ENCODE results near the gene IL17REL. TPM values are rescaled to one million over a fixed set of nuclear protein-coding genes. Genes with fewer than 3 reads are reported as not detected.

Gene IL17REL
- total RNA-seq, 1 donor from 2014 or later, result 0.07 TPM

DNA sequence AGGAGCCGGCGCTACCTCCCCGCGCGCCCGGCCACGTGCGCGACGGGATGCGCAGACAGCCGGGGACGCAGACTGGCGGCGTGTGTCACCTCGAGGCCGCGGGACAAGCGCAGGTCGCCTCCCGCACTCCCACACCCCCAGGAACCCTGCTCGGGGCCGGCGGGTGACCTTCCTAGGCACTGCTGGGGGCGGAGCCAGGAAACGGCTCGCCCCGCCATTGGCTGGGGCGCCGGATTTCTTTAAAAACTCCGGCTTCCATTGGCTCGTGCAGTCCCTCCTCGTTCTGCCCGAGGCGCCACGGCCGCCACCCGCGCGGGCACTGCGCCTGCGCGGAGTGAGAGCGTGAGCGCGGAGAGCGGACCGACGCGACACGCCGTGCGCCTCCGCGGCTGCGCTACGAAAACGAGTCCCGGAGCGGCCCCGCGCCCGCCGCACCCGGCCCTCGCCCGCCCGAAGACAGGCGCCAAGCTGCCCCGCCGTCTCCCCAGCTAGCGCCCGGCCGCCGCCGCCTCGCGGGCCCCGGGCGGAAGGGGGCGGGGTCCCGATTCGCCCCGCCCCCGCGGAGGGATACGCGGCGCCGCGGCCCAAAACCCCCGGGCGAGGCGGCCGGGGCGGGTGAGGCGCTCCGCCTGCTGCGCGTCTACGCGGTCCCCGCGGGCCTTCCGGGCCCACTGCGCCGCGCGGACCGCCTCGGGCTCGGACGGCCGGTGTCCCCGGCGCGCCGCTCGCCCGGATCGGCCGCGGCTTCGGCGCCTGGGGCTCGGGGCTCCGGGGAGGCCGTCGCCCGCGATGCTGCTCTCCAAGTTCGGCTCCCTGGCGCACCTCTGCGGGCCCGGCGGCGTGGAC lies 52.2 kb downstream of the IL17REL start, which contains the start of gene PIM3:
Gene PIM3 (plus strand): TSS at position 614 of the 846 bp plus-strand sequence. CDS start 176 bp downstream, at position 790.
- Mint-ChIP-seq H3K9me3 (no peaks in the 10 kb centered on the region), H3K36me3 (ENCODE audit: low read depth) (no peaks in the 10 kb centered on the region), H3K27ac (ENCODE audit: unreplicated experiment) (no peak within 1 kb of the TSS)

DNA sequence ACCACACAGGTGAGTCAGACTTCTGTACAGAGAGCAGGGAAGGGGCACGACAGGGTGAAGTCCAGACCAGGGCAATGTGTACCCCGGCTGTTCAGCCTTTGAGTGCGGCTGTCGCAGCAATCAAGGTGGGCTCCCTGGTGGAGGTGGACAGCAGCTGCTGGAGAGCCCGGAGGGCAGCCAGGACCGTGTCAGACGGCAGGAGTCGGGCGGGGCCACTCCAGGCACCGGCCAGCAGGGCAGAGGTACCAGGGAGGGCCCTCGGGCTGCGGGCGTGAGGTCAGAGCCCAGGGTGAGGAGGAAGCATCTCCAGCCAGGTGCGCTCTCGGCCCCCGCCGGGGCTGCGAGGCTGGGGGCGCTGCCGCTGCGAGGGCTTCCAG lies 52.8 kb downstream of the IL17REL start:
- H3K4me1 Mint-ChIP-seq, result peaks cover 6% of the 10 kb centered on the region
- H3K36me3 Mint-ChIP-seq (ENCODE audit: low read depth), result no peaks in the 10 kb centered on the region
- no peak for DNase-seq (ENCODE audit: low read depth, low spot score)
- no peaks in the 10 kb centered on the region for H3K27me3 Mint-ChIP-seq (ENCODE audit: low read depth)
- H3K27ac Mint-ChIP-seq (ENCODE audit: unreplicated experiment), result no peak overlapping the region
- H3K4me3 Mint-ChIP-seq, result peak overlapping the region; percentile 76
- no peaks in the 10 kb centered on the region for H3K9me3 Mint-ChIP-seq
- TF ChIP-seq, protein P1, sequence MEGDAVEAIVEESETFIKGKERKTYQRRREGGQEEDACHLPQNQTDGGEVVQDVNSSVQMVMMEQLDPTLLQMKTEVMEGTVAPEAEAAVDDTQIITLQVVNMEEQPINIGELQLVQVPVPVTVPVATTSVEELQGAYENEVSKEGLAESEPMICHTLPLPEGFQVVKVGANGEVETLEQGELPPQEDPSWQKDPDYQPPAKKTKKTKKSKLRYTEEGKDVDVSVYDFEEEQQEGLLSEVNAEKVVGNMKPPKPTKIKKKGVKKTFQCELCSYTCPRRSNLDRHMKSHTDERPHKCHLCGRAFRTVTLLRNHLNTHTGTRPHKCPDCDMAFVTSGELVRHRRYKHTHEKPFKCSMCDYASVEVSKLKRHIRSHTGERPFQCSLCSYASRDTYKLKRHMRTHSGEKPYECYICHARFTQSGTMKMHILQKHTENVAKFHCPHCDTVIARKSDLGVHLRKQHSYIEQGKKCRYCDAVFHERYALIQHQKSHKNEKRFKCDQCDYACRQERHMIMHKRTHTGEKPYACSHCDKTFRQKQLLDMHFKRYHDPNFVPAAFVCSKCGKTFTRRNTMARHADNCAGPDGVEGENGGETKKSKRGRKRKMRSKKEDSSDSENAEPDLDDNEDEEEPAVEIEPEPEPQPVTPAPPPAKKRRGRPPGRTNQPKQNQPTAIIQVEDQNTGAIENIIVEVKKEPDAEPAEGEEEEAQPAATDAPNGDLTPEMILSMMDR (conservative IDR thresholded peaks at IDR 0.05), result no peak

More for the DNA sequence above, 52.2 kb downstream of the IL17REL start, which contains the start of gene PIM3:
- Mint-ChIP-seq H3K4me1 (peaks cover 6% of the 10 kb centered on the region), H3K4me3 (peak within 1 kb of the TSS; percentile 88), H3K27me3 (ENCODE audit: low read depth) (no peaks in the 10 kb centered on the region)
- TF ChIP-seq, protein P1 (conservative IDR thresholded peaks at IDR 0.05), result no peak
- peak; percentile 85 for DNase-seq (ENCODE audit: low read depth, low spot score)

DNA sequence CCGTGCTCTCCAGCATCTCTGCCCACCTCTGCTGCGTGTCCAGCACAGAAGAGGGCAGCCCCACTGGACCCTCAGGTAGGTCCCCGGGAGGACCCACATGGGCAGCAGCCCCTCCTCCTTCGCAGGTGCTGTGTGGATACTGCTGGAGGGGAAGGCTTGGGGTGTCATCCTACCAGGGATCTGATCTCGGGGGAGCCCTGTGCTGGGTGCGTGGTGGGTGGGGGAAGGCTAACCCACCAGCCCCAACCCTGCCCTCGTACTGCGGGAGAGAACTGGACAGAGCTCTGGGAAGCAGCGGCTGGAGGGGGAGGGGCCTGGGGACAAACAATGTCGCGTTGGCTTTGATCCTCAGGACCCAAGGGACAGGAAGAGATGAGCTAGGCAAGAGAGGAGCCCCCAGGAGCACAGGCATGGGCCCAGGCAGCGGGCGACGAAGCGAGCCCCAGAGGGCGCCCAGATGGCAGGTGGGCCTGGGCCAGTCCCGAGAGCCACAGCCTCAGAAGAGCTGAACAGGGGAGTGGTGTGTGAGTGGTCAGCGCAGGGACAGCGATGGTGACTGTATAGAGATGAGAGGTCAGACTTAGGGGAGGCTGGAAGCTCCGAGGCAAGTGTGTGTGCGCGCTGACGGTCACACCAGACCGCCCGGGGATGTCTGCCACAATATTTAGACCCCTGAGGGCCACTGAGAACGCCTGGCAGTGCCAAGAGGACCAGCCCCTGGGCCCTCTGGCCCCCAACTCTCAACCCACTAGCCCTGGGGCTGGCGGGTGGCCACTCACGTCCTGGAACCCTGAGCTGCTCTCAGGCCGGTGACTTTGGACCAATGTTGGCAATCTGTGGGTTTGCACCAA lies 53.4 kb downstream of the IL17REL start:
- DNase-seq (ENCODE audit: low read depth, low spot score), result no peak
- H3K36me3 Mint-ChIP-seq (ENCODE audit: low read depth), result no peaks in the 10 kb centered on the region
- no peaks in the 10 kb centered on the region for H3K9me3 Mint-ChIP-seq
- H3K27me3 Mint-ChIP-seq (ENCODE audit: low read depth), result no peaks in the 10 kb centered on the region
- peak overlapping the region; percentile 76 for H3K4me3 Mint-ChIP-seq
- TF ChIP-seq, protein P1 (conservative IDR thresholded peaks at IDR 0.05), result no peak
- no peak overlapping the region for H3K27ac Mint-ChIP-seq (ENCODE audit: unreplicated experiment)
- peaks cover 6% of the 10 kb centered on the region for H3K4me1 Mint-ChIP-seq

DNA sequence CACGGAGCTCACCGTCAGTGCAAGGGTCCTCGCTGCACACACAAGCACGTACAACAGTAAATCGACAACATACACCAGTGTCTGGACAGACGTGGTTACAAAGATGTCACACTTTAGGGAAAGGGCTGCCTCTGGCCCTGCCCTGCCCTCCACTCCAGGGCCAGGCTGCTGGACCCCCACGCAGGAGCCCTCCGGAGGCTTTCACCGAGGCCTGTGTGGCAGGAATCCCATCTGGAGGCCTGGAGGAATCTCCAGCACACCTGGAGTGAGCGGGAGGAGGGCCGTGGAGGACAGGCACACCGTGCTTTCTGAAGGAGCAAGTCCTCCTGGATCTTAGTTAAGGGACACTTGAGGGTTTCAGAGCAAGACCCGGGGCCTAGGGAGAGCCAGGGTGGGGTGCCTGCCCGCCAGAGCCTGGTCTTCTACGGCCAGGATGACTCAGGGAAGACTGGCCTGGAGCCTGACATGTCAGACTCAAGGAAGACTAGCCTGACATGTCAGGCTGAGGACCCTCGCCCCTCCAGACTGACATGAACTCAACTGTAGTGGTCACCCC lies 54.1 kb downstream of the IL17REL start:
- no peak overlapping the region for H3K27ac Mint-ChIP-seq (ENCODE audit: unreplicated experiment)
- H3K9me3 Mint-ChIP-seq, result no peaks in the 10 kb centered on the region
- H3K36me3 Mint-ChIP-seq (ENCODE audit: low read depth), result no peaks in the 10 kb centered on the region
- DNase-seq (ENCODE audit: low read depth, low spot score), result no peak
- peak overlapping the region; percentile 76 for H3K4me3 Mint-ChIP-seq
- H3K27me3 Mint-ChIP-seq (ENCODE audit: low read depth), result no peaks in the 10 kb centered on the region
- TF ChIP-seq, protein P1 (conservative IDR thresholded peaks at IDR 0.05), result no peak
- H3K4me1 Mint-ChIP-seq, result peaks cover 6% of the 10 kb centered on the region

DNA sequence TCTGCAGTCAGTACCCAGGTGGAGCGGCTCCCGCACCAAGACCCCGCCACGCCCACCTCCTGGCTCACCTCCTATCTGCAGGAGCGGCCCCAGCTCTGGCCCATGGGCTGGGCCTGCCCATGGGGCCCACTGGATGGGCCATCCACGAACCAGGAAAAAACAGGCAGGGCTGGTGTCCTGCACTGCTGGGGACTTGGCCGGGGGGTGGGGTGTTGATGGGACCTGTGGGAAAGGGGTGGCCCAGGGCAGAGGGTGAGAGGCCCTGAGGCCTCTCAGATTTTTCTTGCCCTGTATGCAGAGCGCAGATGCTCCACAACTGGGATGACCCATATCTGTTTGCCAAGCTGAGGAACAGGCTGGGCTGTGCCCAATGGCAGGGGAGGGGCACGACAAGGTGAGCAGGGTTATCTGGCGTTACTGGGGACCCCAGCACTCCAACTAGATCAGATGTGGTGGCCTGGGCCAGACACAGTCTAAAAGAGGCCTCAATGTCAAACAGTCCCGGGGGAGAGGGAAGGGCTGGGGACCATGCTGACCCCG lies 54.7 kb downstream of the IL17REL start:
- H3K36me3 Mint-ChIP-seq (ENCODE audit: low read depth), result no peaks in the 10 kb centered on the region
- H3K4me3 Mint-ChIP-seq, result peak overlapping the region; percentile 76
- no peak overlapping the region for H3K27ac Mint-ChIP-seq (ENCODE audit: unreplicated experiment)
- TF ChIP-seq, protein P1 (conservative IDR thresholded peaks at IDR 0.05), result no peak
- DNase-seq (ENCODE audit: low read depth, low spot score), result no peak
- no peaks in the 10 kb centered on the region for H3K9me3 Mint-ChIP-seq
- no peaks in the 10 kb centered on the region for H3K27me3 Mint-ChIP-seq (ENCODE audit: low read depth)
- H3K4me1 Mint-ChIP-seq, result peaks cover 6% of the 10 kb centered on the region

All from neural crest cell (in vitro differentiated cells).